OCI-M2 (cell line): ENCODE results near the gene ATP2A3.
A peak's percentile ranks its signal among the peaks of the same experiment; 100 is the strongest.

Source experiments
- DNase-seq: peaks from one replicate; lab custom pipeline; 2025; ENCODE audit not compliant: unreplicated experiment; lab: John Stamatoyannopoulos, UW

ATP2A3 gene

GRCh38 chr17:3929764-3930163 lies 34.5 kb downstream of the ATP2A3 start:
- DNase-seq = no peak

GRCh38 chr17:3929181-3929580 lies 35.1 kb downstream of the ATP2A3 start:
- no peak for DNase-seq

- DNase-seq = no peak
These were observed 35.8 kb downstream of the ATP2A3 start for GRCh38 chr17:3928406-3928805.

GRCh38 chr17:3927628-3928340 lies 36.5 kb downstream of the ATP2A3 start:
- no peak for DNase-seq

- DNase-seq = no peak
These were observed 37.2 kb downstream of the ATP2A3 start for GRCh38 chr17:3926860-3927627.

- no peak for DNase-seq
These were observed 38.4 kb downstream of the ATP2A3 start for GRCh38 chr17:3925684-3926485.

- DNase-seq = no peak
These were observed 39.5 kb downstream of the ATP2A3 start for GRCh38 chr17:3924512-3925350.

GRCh38 chr17:3923466-3924190 lies 40.6 kb downstream of the ATP2A3 start:
- no peak for DNase-seq

- DNase-seq = no peak
These were observed 41.5 kb downstream of the ATP2A3 start for GRCh38 chr17:3922765-3923164.

GRCh38 chr17:3921502-3922319 lies 42.5 kb downstream of the ATP2A3 start:
- no peak for DNase-seq

GRCh38 chr17:3921006-3921405 lies 43.2 kb downstream of the ATP2A3 start:
- DNase-seq = no peak

- DNase-seq = no peak
These were observed 45.1 kb downstream of the ATP2A3 start for GRCh38 chr17:3919123-3919624.

- DNase-seq = no peak
These were observed 45.7 kb downstream of the ATP2A3 start for GRCh38 chr17:3918372-3919122.

- no peak for DNase-seq
These were observed 46.8 kb downstream of the ATP2A3 start for GRCh38 chr17:3917391-3917931.

GRCh38 chr17:3916825-3917224 lies 47.4 kb downstream of the ATP2A3 start:
- no peak for DNase-seq

GRCh38 chr17:3915995-3916696 lies 48.1 kb downstream of the ATP2A3 start, which contains the start of gene P2RX1:
P2RX1 (minus strand) TSS chr17:3916465; CDS start chr17:3916225, 240 bp downstream.
- peak; percentile 72 for DNase-seq

- no peak for DNase-seq
These were observed 48.6 kb downstream of the ATP2A3 start for GRCh38 chr17:3915581-3915994.
